ENCODE data around the gene ANO1.

The ANO1 gene

GRCh38 chr11:70072461-70072860 lies 5.7 kb upstream of the ANO1 start:
- TF ChIP-seq CTCF (IDR thresholded peaks at IDR 0.05; ENCODE audit: control insufficient read depth, extremely low read depth, insufficient read depth) = no peak
- no peak overlapping the region for H3K4me3 ChIP-seq (ENCODE audit: low read depth, low read length)
- no peak for DNase-seq (ENCODE audit: low read depth)

GRCh38 chr11:70072861-70073755 lies 5.0 kb upstream of the ANO1 start:
- TF ChIP-seq CTCF (IDR thresholded peaks at IDR 0.05; ENCODE audit: control insufficient read depth, extremely low read depth, insufficient read depth) = no peak
- DNase-seq (ENCODE audit: low read depth) = no peak

GRCh38 chr11:70073871-70074371 lies 4.2 kb upstream of the ANO1 start:
- H3K4me3 ChIP-seq (ENCODE audit: low read depth, low read length) = no peak overlapping the region
- TF ChIP-seq CTCF (IDR thresholded peaks at IDR 0.05; ENCODE audit: control insufficient read depth, extremely low read depth, insufficient read depth) = no peak
- no peak for DNase-seq (ENCODE audit: low read depth)

More at GRCh38 chr11:70072861-70073755, 5.0 kb upstream of the ANO1 start:
- no peak overlapping the region for H3K4me3 ChIP-seq (ENCODE audit: low read depth, low read length)

GRCh38 chr11:70074746-70075145 lies 3.4 kb upstream of the ANO1 start:
- TF ChIP-seq CTCF (IDR thresholded peaks at IDR 0.05; ENCODE audit: control insufficient read depth, extremely low read depth, insufficient read depth) = no peak

GRCh38 chr11:70075836-70076235 lies 2.3 kb upstream of the ANO1 start:
- no peak for TF ChIP-seq CTCF (IDR thresholded peaks at IDR 0.05; ENCODE audit: control insufficient read depth, extremely low read depth, insufficient read depth)
- no peak for DNase-seq (ENCODE audit: low read depth)
- no peak overlapping the region for H3K4me3 ChIP-seq (ENCODE audit: low read depth, low read length)

More at GRCh38 chr11:70074746-70075145, 3.4 kb upstream of the ANO1 start:
- no peak overlapping the region for H3K4me3 ChIP-seq (ENCODE audit: low read depth, low read length)
- DNase-seq (ENCODE audit: low read depth) = no peak

GRCh38 chr11:70076461-70076931 lies 1.6 kb upstream of the ANO1 start:
- no peak for DNase-seq (ENCODE audit: low read depth)
- no peak for TF ChIP-seq CTCF (IDR thresholded peaks at IDR 0.05; ENCODE audit: control insufficient read depth, extremely low read depth, insufficient read depth)
- H3K4me3 ChIP-seq (ENCODE audit: low read depth, low read length) = no peak overlapping the region

Measured in LNCaP clone FGC (cell line).